Uterus (tissue), 4 donors: ENCODE results near the gene FAM76B. TPM values are rescaled to one million over a fixed set of nuclear protein-coding genes. Genes with fewer than 3 reads are reported as not detected.

Source experiments
- DNase-seq, 2 donors: peaks; one replicate each; pipeline ENCODE4 v3.0.0-alpha.2; 2019 to 2020
- H3K27ac ChIP-seq, 2 donors: fragments of 200-600 bp; sonication (generic); 1 replicate in 1 of 2; 2 replicates in 1 of 2; pipeline ENCODE4 v1.5.1; 2016 to 2018
- H3K27me3 ChIP-seq, 2 donors: fragments of 200-600 bp; sonication (generic); one replicate each; pipeline ENCODE4 v1.5.1; 2018 to 2019; ENCODE audit warnings: control low read depth in 1 of 2
- H3K36me3 ChIP-seq, 2 donors: fragments of 200-600 bp; sonication (generic); one replicate each; pipeline ENCODE4 v1.5.1; 2019; ENCODE audit warnings: control low read depth in 1 of 2
- H3K4me1 ChIP-seq, 2 donors: fragments of 200-600 bp; sonication (generic); one replicate each; pipeline ENCODE4 v1.5.1; 2018 to 2019; ENCODE audit warnings: control low read depth in 1 of 2
- H3K4me3 ChIP-seq, 2 donors: fragments of 200-600 bp; sonication (generic); 1 replicate in 1 of 2; 2 replicates in 1 of 2; pipeline ENCODE4 v1.5.1; 2018 to 2019; ENCODE audit warnings: mild to moderate bottlenecking in 1 of 2
- H3K9me3 ChIP-seq, 2 donors: fragments of 200-600 bp; sonication (generic); one replicate each; pipeline ENCODE4 v1.5.1; 2019; ENCODE audit warnings: control low read depth in 1 of 2
- POLR2A ChIP-seq, 2 donors: fragments of 450-650 bp; IDR thresholded peaks; one replicate each; pipeline ENCODE4 v1.6.1; 2016; ENCODE audit warnings: antibody characterized with exemption in 2 of 2, mild to moderate bottlenecking in 1 of 2, moderate library complexity in 1 of 2
- intact Hi-C: fragments of 100-400 bp; cut with DNase I; formaldehyde crosslinking; loops from one replicate; pipeline ENCODE4 v1.15.1; 2023; ENCODE audit warnings: low total_unique reads
- total RNA-seq, 4 donors: library from RNA; depleted of rRNA in 3 of 4; stranded (reverse); fragments of >200 nt in 3 of 4; gene quantifications; one replicate each; pipeline versions ENCODE4 v1.1.0 to v1.2.4, GENCODE V29; 2014 to 2023
- TF ChIP-seq, protein P1 (sequence below), 4 experiments: fragments of 200-600 bp in 2 of 4; fragments of 450-650 bp in 2 of 4; sonication (generic) in 2 of 4; IDR thresholded peaks; one replicate each; pipeline ENCODE4 v1.5.1; 2016 to 2019; ENCODE audit warnings: antibody characterized with exemption in 4 of 4, mild to moderate bottlenecking in 2 of 4, moderate library complexity in 1 of 4
- donor health status: DM: yes; HTN: yes; CAD: no.

FAM76B gene
- total RNA-seq, 4 donors from 2014 or later, result 15.9 to 63.5 (median 26.5) TPM

DNA sequence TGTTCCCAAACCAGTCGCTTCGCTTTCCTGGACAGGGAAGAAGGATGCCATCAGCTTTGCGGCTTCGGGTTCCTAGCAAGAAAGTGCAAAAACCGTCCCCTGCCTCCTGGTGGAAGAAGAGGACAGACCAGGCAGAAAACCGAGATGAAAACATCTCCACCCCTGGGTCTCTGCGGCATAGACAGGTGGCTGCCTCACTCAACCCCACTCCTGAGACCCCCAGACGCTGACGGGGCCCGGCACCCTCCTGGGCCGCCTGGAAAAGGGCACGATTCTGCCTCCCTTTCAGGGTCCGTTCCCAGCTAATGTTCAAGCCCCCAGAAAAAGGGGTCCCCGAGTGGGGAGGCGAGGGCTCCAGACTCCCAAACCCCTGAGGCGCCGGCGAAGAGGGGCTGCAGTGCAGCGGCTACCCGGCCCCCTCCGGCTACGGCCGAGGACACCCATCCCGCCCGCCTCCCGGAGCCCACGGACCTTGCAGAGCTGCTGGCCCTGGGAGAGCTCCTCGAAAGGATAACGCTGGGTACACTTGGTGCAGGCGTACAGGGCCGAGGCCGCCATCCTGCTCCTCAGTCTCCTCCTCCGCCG lies 569 bp downstream of the FAM76B start:
- TF ChIP-seq POLR2A (IDR thresholded peaks at IDR 0.05), result no peak
- TF ChIP-seq, protein P1, sequence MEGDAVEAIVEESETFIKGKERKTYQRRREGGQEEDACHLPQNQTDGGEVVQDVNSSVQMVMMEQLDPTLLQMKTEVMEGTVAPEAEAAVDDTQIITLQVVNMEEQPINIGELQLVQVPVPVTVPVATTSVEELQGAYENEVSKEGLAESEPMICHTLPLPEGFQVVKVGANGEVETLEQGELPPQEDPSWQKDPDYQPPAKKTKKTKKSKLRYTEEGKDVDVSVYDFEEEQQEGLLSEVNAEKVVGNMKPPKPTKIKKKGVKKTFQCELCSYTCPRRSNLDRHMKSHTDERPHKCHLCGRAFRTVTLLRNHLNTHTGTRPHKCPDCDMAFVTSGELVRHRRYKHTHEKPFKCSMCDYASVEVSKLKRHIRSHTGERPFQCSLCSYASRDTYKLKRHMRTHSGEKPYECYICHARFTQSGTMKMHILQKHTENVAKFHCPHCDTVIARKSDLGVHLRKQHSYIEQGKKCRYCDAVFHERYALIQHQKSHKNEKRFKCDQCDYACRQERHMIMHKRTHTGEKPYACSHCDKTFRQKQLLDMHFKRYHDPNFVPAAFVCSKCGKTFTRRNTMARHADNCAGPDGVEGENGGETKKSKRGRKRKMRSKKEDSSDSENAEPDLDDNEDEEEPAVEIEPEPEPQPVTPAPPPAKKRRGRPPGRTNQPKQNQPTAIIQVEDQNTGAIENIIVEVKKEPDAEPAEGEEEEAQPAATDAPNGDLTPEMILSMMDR (IDR thresholded peaks at IDR 0.05), result no peak
- no peaks in the 10 kb centered on the region for H3K27me3 ChIP-seq
- peaks cover 0 to 9% of the 10 kb centered on the region in 2 donors for H3K4me1 ChIP-seq
- DNase-seq, result peak in 1 of 2 donors; percentile 19
- H3K9me3 ChIP-seq, result no peaks in the 10 kb centered on the region
- H3K27ac ChIP-seq, result peak overlapping the region; percentile 99
- intact Hi-C loops, result no loop called here
- peak overlapping the region; percentile 76 to 83 for H3K4me3 ChIP-seq
- H3K36me3 ChIP-seq, result no peaks in the 10 kb centered on the region

DNA sequence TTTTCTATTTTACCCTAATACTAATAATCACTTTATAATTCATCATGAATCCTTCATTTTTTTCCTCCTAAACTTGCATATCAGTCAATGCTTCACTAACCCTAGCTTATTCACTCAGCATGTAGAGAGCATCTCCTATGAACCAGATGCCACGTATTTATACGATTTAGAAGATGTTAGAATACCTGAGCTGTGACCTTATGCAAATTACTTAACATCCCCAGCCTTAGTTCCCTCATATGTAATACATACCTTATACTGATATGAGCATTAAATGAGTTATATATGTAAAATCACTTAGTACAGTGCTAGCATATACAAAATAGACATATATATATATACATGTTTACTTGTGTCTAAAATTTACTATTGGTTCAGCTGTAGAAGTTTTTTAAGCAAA lies 9.0 kb downstream of the FAM76B start:
- Histone ChIP-seq H3K36me3 (peaks cover 0 to 3% of the 10 kb centered on the region in 2 donors), H3K27ac (no peak overlapping the region), H3K27me3 (no peaks in the 10 kb centered on the region), H3K9me3 (no peaks in the 10 kb centered on the region), H3K4me3 (no peak overlapping the region), H3K4me1 (peaks cover 0 to 3% of the 10 kb centered on the region in 2 donors)
- TF ChIP-seq, protein P1 (IDR thresholded peaks at IDR 0.05), result no peak
- TF ChIP-seq POLR2A (IDR thresholded peaks at IDR 0.05), result no peak
- intact Hi-C loops, result no loop called here
- DNase-seq, result no peak

DNA sequence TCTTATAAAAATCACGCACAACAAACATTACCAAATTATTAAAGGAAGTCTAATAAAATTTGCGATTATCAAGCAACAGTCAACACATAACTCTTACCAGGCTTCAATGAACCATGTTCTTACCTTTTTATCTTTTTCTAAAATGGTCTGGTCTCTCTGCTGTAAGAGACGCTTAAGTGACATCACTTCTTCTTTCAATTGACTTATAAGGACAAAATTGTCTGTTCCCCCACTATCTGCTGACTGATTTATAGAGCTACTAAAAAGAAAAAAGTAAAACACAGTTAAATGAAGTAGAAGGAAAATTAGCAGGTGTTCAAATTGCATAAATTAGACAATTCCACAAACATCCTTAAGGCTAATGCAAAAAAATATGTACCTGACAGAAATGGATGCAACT lies 10.9 kb downstream of the FAM76B start:
- Histone ChIP-seq H3K4me1 (peaks cover 0 to 3% of the 10 kb centered on the region in 2 donors), H3K9me3 (no peaks in the 10 kb centered on the region), H3K27ac (no peak overlapping the region), H3K4me3 (no peak overlapping the region), H3K36me3 (peaks cover 0 to 3% of the 10 kb centered on the region in 2 donors), H3K27me3 (no peaks in the 10 kb centered on the region)
- TF ChIP-seq POLR2A (IDR thresholded peaks at IDR 0.05), result no peak
- TF ChIP-seq, protein P1 (IDR thresholded peaks at IDR 0.05), result no peak
- intact Hi-C loops, result no loop called here
- no peak for DNase-seq

DNA sequence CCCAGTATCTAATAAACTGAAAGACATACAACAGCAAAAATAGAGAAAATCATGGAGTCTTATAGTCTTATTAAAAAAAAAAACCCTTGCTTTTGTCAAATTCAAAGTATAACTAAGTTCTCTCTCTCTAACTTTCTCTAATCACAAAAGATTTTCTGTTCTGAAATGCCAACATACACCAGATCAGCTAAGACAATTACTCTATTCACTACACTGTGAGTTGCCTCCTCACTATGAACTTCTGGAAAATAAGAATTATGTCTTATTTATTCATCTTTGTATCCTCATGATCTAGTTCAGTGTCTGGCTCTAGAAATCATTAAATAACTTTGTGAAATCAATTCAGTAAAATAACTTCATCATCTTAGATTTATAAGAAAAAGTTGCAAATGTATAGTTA lies 12.7 kb downstream of the FAM76B start:
- TF ChIP-seq, protein P1 (IDR thresholded peaks at IDR 0.05), result no peak
- TF ChIP-seq POLR2A (IDR thresholded peaks at IDR 0.05), result no peak
- Histone ChIP-seq H3K4me3 (no peak overlapping the region), H3K4me1 (peaks cover 0 to 3% of the 10 kb centered on the region in 2 donors), H3K27me3 (no peaks in the 10 kb centered on the region), H3K36me3 (no peaks in the 10 kb centered on the region), H3K27ac (no peak overlapping the region), H3K9me3 (no peaks in the 10 kb centered on the region)
- no peak for DNase-seq
- intact Hi-C loops, result no loop called here

DNA sequence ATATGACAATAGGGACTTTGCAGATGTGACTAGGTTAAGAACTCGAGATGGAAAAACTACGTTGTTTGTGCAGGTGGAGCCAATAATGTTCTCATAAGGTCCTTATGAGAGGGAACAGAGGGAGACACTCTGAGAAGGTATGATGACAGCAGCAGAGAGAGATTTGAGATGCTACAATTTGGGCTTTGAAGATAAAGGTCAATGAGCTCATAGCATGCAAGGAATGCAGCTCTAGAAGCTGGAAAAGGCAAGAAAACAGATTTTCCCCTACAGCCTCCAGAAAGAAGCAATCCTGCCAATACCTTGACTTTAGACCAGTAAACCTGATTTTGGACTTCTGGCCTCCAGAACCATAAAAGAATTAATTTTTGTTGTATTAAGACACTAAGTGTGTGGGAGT lies 21.1 kb downstream of the FAM76B start:
- intact Hi-C loops, result loop anchor here (10.0 kb wide), 1 partner anchor 614 kb away; no protein-coding TSS in a partner anchor
- no peak for DNase-seq
- H3K27me3 ChIP-seq, result no peaks in the 10 kb centered on the region
- H3K9me3 ChIP-seq, result no peaks in the 10 kb centered on the region
- no peaks in the 10 kb centered on the region for H3K36me3 ChIP-seq
- no peak for TF ChIP-seq POLR2A (IDR thresholded peaks at IDR 0.05)
- TF ChIP-seq, protein P1 (IDR thresholded peaks at IDR 0.05), result no peak
- H3K4me1 ChIP-seq, result no peaks in the 10 kb centered on the region
- H3K4me3 ChIP-seq, result no peak overlapping the region
- H3K27ac ChIP-seq, result no peak overlapping the region
